Activated T-helper 1 cell treated with anti-CD3 and anti-CD28 coated beads, Interleukin-12 subunit alpha, Interleukin-12 subunit beta, Interleukin-2, Interleukin-4 antibody, amounts not matched to agents 30 ng/mL and 10 ng/mL and 1 ng/mL, durations not matched to agents 14 hours and 24 hours and 36 hours (primary cell): ENCODE data around the gene OLA1. TPM values are rescaled to one million over a fixed set of nuclear protein-coding genes. Genes with fewer than 3 reads are reported as not detected.

Experiments used
- DNase-seq: peaks from one replicate; pipeline ENCODE4 v3.0.0; 2021; ENCODE audit warnings: low spot score
- H3K27ac Mint-ChIP-seq: one replicate; pipeline ENCODE4 v1.8.0; 2021; ENCODE audit warnings: mild to moderate bottlenecking, mixed read lengths
- H3K27me3 Mint-ChIP-seq: one replicate; pipeline ENCODE4 v1.8.0; 2022; ENCODE audit warnings: mild to moderate bottlenecking, moderate library complexity, mixed read lengths; ENCODE audit not compliant: insufficient read depth
- H3K36me3 Mint-ChIP-seq: one replicate; pipeline ENCODE4 v1.8.0; 2021; ENCODE audit warnings: low read depth, mixed read lengths
- H3K4me1 Mint-ChIP-seq: one replicate; pipeline ENCODE4 v1.8.0; 2021; ENCODE audit warnings: low read depth, mixed read lengths
- H3K4me3 Mint-ChIP-seq: one replicate; pipeline ENCODE4 v1.8.0; 2021; ENCODE audit warnings: mild to moderate bottlenecking, moderate library complexity, mixed read lengths
- H3K9me3 Mint-ChIP-seq: one replicate; pipeline ENCODE4 v1.8.0; 2021; ENCODE audit warnings: mixed read lengths
- intact Hi-C: fragments of 100-400 bp; cut with micrococcal nuclease; formaldehyde crosslinking; loops from one replicate; pipeline ENCODE4 v1.15.1; 2024
- total RNA-seq: library from RNA; stranded (reverse); gene quantifications from 2 replicates; pipeline ENCODE4 v1.2.3, GENCODE V29; 2022

Gene OLA1
- total RNA-seq, 1 donor from 2014 or later, result 132 TPM

DNA sequence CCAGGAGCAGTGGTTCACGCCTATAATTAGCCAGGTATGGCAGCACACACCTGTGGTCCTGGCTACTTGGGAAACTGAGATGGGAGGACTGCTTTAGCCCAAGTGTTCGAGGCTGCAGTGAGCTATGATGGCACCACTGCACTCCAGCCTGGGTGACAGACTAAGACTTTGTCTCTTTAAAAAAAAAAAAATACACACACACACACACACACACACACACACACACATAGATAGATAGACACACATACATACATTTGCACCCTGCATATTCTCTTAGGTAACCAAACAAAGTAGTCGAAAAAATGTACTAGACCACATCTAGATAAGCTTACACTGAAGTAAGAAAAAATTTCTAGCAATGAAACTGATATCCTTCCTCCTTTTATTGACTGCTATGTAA, 86.8 kb downstream of the OLA1 start:
- intact Hi-C loops, result no loop called here
- Mint-ChIP-seq H3K27ac (no peak overlapping the region), H3K4me1 (peaks cover 5% of the 10 kb centered on the region)

DNA sequence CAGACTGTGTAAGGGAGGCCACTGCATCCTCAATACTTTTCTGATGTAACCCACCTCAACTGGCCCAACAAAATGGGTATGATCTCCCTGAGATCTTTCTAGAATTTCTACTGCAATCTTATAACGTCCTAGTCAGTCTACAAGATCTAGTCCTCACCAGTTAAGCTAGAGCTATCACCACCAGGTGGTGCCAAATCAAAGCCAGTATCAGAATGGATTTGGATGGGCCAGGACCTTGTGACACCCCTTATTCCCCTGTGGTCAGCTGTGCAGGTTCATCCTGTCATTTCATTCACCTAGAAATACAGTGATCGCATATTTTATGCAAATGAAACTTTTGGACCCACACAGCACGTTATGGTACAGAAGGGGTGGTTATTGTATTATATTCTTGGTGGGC, 90.3 kb downstream of the OLA1 start:
- no peak for DNase-seq
- Mint-ChIP-seq H3K4me3 (no peak overlapping the region), H3K27ac (no peak overlapping the region), H3K4me1 (peaks cover 17% of the 10 kb centered on the region), H3K9me3 (no peaks in the 10 kb centered on the region), H3K27me3 (no peaks in the 10 kb centered on the region), H3K36me3 (peaks cover 14% of the 10 kb centered on the region)
- intact Hi-C loops, result loop anchor here (2.0 to 5.0 kb wide), 2 partner anchors 169 to 183 kb away; no protein-coding TSS in a partner anchor

More for the DNA sequence above, 86.8 kb downstream of the OLA1 start:
- Mint-ChIP-seq H3K9me3 (peaks cover 15% of the 10 kb centered on the region), H3K36me3 (peaks cover 22% of the 10 kb centered on the region), H3K4me3 (no peak overlapping the region), H3K27me3 (no peaks in the 10 kb centered on the region)
- DNase-seq, result no peak

DNA sequence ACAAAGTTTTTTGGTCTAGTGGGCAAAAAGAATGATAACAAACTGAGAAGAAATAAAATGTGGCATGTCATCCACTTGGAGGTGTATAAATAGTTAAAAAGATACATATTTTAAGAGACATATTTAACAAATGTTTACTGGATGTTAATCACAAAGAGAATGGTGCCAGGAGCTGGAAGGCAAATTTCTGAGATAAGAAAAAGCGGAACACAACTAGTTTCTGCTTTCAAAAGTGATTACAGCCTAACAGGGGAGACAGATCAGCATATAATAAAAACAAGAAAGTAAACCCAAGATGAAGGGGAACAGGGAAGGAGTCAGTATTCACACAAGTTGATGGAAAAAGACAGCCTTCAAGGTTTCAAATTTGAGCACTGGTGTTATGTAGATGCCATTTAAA, 91.3 kb downstream of the OLA1 start:
- Mint-ChIP-seq H3K4me3 (no peak overlapping the region), H3K9me3 (no peaks in the 10 kb centered on the region), H3K4me1 (peaks cover 21% of the 10 kb centered on the region), H3K36me3 (peaks cover 9% of the 10 kb centered on the region), H3K27ac (no peak overlapping the region), H3K27me3 (no peaks in the 10 kb centered on the region)
- no peak for DNase-seq
- intact Hi-C loops, result loop anchor here (5.0 kb wide), 1 partner anchor 170 kb away; no protein-coding TSS in a partner anchor

DNA sequence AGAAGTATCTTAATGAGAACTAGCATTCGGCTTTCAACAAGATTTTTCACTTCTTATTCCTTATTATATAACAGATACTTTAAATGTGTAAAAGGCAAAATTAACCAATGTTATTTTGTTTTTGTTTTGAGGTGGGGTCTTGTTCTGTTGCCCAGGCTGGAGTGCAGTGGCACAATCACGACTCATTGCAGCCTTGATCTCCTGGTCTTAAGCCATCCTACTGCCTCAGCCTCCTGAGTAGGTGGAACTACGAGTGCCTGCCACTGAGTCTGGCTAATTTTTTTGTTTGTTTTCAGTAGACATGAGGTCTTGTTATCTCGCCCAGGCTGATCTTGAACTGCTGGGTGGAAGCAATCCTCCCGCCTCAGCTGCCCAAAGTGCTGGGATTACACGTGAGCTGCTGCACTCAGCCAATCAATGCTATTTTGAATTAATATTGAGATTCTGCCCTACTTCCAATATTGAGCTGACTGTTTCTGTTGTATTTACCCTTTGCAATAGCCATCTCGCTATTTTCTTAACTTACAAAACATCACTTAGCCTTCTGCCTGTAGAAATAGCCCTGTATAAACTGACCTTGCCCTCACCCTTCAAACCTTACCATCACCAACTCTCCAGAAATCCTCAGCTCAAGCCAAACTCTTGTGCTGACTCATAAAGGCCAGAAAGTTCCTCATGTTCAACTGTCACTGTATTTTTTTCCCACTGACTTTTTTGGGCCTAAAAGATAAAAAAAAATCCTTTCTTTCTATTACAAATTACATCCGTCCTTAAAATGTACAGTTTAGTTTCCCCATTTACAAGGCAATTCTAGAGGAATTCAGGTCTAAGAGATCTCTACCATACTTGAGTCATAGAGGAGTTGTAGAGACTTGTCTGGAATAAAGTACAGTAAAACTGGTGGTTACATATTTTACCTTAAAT, 94.3 kb downstream of the OLA1 start:
- peaks cover 21% of the 10 kb centered on the region for H3K4me1 Mint-ChIP-seq
- no peak for DNase-seq
- no peaks in the 10 kb centered on the region for H3K9me3 Mint-ChIP-seq
- no peak overlapping the region for H3K27ac Mint-ChIP-seq
- intact Hi-C loops, result no loop called here
- no peak overlapping the region for H3K4me3 Mint-ChIP-seq
- no peaks in the 10 kb centered on the region for H3K27me3 Mint-ChIP-seq
- H3K36me3 Mint-ChIP-seq, result peaks cover 9% of the 10 kb centered on the region

DNA sequence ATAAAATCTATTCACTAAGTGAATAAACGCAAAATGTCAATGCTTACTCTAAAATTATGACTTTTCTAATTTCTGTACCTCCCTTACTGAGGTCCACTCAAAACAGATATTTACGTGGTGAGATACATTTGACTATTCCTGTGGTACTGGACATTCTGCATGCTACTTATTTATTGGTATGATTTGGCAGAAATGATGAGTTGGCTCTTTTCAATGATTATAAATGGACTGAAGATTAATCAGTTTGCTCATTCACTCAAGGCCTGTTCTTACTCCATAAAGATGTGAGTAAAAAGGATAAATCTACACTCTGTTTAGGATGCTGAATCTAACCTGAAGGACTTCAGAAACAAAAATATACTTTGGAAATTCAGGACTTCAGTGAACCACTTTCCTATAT, 98.8 kb downstream of the OLA1 start:
- no peak for DNase-seq
- Mint-ChIP-seq H3K36me3 (no peaks in the 10 kb centered on the region), H3K9me3 (no peaks in the 10 kb centered on the region), H3K27me3 (no peaks in the 10 kb centered on the region), H3K4me3 (no peak overlapping the region), H3K4me1 (peaks cover 11% of the 10 kb centered on the region), H3K27ac (no peak overlapping the region)
- intact Hi-C loops, result no loop called here

DNA sequence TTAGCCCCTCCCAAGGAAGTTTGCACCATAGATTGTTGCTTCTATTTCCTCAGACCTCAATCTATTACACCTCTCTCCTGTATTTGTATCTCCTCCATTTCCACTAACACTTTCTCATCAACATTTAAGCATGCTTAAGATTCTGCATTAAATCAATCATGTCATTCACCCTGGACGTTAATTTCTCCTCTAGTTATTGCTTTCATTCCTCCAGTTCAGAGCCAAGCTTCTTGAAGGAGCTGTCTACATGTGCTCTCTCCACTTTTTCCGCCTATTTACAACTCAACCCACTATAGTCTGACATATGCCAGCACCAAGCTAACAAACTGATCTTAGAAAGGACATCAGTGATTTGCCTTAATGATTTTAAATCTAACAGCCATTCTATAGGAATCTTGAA, 99.5 kb downstream of the OLA1 start:
- intact Hi-C loops, result no loop called here

DNA sequence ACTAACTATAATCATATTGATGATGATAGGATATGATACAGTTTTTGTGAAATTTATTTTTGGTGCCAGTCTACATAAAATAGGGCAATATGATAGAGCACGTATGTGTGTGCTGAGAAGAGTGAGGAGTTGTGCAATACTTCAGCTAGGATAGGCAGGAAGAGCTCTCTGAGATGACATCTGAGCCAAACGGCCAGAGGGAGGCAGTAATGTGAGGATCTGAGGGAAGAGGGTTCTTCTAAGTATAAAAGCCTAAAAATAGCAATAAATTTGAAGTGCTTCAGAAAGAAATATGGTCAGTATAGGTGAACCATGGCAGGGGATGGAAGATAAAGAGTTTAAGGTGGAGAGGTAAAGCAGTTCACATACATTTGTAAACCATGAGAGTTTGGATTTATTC, 102.5 kb downstream of the OLA1 start:
- H3K27ac Mint-ChIP-seq, result no peak overlapping the region
- no peaks in the 10 kb centered on the region for H3K27me3 Mint-ChIP-seq
- intact Hi-C loops, result no loop called here
- no peak for DNase-seq
- H3K4me1 Mint-ChIP-seq, result peaks cover 6% of the 10 kb centered on the region
- H3K9me3 Mint-ChIP-seq, result no peaks in the 10 kb centered on the region
- peaks cover 5% of the 10 kb centered on the region for H3K36me3 Mint-ChIP-seq
- no peak overlapping the region for H3K4me3 Mint-ChIP-seq

More for the DNA sequence above, 99.5 kb downstream of the OLA1 start:
- no peaks in the 10 kb centered on the region for H3K27me3 Mint-ChIP-seq
- H3K27ac Mint-ChIP-seq, result no peak overlapping the region
- no peak for DNase-seq
- no peaks in the 10 kb centered on the region for H3K9me3 Mint-ChIP-seq
- no peaks in the 10 kb centered on the region for H3K36me3 Mint-ChIP-seq
- no peak overlapping the region for H3K4me3 Mint-ChIP-seq
- peaks cover 5% of the 10 kb centered on the region for H3K4me1 Mint-ChIP-seq

DNA sequence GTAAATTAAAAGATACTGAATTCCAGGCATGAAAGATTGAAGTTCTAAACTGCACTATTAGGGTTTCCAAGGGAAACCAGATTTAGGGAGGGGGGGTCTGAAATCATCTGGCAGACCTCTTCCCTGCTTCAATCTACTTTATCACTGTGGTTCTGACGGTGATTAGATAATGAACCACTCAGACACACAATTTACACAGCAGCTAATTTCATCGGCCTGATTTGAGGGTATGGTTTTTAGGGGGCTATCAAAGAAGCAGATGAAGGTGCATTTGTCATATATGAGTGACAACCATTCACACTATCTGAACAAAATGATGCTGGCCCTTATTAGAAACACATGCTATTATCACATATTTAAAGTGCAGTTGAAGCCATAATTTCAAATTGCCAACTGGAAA, 106.0 kb downstream of the OLA1 start:
- intact Hi-C loops, result no loop called here
- no peak overlapping the region for H3K4me3 Mint-ChIP-seq
- no peak overlapping the region for H3K27ac Mint-ChIP-seq
- H3K36me3 Mint-ChIP-seq, result peaks cover 8% of the 10 kb centered on the region
- no peak for DNase-seq
- H3K27me3 Mint-ChIP-seq, result no peaks in the 10 kb centered on the region
- peaks cover 6% of the 10 kb centered on the region for H3K4me1 Mint-ChIP-seq
- H3K9me3 Mint-ChIP-seq, result no peaks in the 10 kb centered on the region

DNA sequence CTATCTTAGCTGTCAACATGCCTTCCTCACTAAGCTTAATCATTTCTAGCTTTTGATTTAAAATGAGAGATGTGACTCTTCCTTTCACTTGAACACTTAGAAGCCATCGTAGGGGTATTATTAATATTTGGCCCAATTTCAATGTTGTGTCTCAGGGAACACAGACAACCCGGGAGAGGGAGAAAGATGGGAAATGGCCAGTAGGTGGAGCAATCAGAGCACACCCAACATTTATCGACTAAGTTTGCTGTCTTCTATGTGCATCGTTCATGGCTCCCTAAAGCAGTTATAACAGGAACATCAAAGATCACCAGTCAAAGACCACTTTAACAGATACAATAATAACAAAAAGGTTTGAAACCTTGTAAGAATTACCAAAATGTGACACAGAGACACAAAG, 110.2 kb downstream of the OLA1 start:
- Mint-ChIP-seq H3K9me3 (no peaks in the 10 kb centered on the region), H3K4me3 (no peak overlapping the region), H3K4me1 (no peaks in the 10 kb centered on the region), H3K27ac (no peak overlapping the region), H3K27me3 (no peaks in the 10 kb centered on the region), H3K36me3 (peaks cover 11% of the 10 kb centered on the region)
- intact Hi-C loops, result no loop called here
- DNase-seq, result no peak

DNA sequence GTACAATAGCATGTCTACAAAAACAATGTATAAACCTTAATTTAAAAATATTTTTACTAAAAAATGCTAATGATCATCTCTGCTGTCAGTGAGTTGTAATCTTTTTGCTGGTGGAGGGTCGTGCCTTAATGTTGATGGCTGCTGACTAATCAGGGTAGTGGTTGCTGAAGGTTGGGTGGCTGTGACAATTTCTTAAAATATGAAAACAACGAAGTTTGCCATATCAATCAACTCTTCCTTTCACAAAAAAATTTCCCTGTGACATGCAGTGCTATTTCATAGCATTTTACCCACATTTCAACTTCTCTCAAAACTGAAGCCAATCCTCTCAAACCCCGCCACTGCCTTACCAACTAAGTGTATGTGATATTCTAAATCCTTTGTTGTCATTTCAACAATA, 112.4 kb downstream of the OLA1 start:
- Mint-ChIP-seq H3K36me3 (peaks cover 9% of the 10 kb centered on the region), H3K4me3 (no peak overlapping the region), H3K27me3 (no peaks in the 10 kb centered on the region), H3K9me3 (no peaks in the 10 kb centered on the region), H3K27ac (no peak overlapping the region), H3K4me1 (no peaks in the 10 kb centered on the region)
- intact Hi-C loops, result no loop called here
- DNase-seq, result no peak

DNA sequence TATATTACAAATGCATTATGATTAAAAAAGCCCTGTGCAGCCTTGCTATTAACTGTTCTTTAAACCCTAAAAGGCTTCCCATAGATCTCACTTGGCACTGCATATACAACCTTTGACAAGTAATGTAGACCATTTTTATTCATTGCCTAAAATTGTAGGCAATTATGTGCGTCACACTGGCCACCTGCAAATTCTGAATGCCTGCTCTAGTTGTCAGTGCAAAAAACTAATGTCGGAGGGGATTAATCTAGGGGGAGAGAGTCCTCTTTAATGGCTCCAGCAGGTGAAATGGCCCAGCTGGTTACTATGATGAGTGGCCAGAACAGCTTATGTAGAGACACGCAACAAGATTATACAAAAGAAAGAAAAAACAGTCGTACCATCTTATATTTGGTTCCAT, 123.2 kb downstream of the OLA1 start:
- Mint-ChIP-seq H3K36me3 (peaks cover 2% of the 10 kb centered on the region), H3K4me3 (no peak overlapping the region), H3K27me3 (no peaks in the 10 kb centered on the region), H3K9me3 (no peaks in the 10 kb centered on the region), H3K27ac (no peak overlapping the region), H3K4me1 (peaks cover 8% of the 10 kb centered on the region)
- DNase-seq, result no peak
- intact Hi-C loops, result no loop called here

DNA sequence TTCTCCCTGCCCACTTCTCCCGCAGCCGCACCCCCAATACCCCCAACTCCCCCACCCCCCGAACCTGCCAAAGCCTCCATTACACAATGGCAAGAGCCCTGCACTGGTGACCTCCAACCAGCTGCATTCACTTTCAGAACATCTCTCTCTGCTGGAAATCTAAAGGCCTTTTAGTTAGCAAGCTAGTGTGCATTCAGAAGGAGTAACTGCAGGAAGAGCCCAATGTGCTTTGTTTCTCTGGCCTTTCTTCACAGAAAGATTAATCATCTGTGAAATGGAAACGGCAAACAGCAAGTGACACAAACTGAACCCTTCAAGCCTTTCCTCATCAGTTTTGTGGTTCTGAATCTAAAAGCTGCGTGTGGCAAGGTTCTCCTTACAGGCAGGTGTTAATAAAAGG, 124.2 kb downstream of the OLA1 start:
- H3K27ac Mint-ChIP-seq, result no peak overlapping the region
- no peaks in the 10 kb centered on the region for H3K9me3 Mint-ChIP-seq
- intact Hi-C loops, result no loop called here
- peaks cover 8% of the 10 kb centered on the region for H3K4me1 Mint-ChIP-seq
- no peaks in the 10 kb centered on the region for H3K27me3 Mint-ChIP-seq
- peaks cover 2% of the 10 kb centered on the region for H3K36me3 Mint-ChIP-seq
- no peak overlapping the region for H3K4me3 Mint-ChIP-seq
- no peak for DNase-seq

DNA sequence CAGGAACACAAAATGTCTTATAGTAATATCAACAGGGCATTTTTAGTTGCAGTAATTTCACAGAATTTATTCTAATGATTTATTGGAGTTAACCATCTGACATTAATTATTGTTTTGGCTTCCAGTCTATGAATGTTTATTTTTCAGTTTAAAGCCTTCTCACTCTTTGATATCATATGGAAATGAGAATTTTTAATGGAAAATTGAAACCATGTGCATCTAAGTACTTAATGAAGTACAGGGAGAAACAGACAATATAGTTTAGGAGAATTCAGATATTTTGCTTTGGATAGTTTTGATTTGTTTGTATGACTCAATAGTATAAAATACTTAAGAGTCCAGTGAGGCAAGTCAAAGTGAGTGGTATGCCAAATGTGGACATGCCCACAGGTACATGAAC, 126.1 kb downstream of the OLA1 start:
- H3K9me3 Mint-ChIP-seq, result no peaks in the 10 kb centered on the region
- peaks cover 10% of the 10 kb centered on the region for H3K36me3 Mint-ChIP-seq
- H3K27me3 Mint-ChIP-seq, result no peaks in the 10 kb centered on the region
- intact Hi-C loops, result no loop called here
- no peak overlapping the region for H3K27ac Mint-ChIP-seq
- DNase-seq, result no peak
- H3K4me3 Mint-ChIP-seq, result no peak overlapping the region
- peaks cover 8% of the 10 kb centered on the region for H3K4me1 Mint-ChIP-seq
